ENCODE data around the gene CYP4V2.

- TF ChIP-seq, protein P1, sequence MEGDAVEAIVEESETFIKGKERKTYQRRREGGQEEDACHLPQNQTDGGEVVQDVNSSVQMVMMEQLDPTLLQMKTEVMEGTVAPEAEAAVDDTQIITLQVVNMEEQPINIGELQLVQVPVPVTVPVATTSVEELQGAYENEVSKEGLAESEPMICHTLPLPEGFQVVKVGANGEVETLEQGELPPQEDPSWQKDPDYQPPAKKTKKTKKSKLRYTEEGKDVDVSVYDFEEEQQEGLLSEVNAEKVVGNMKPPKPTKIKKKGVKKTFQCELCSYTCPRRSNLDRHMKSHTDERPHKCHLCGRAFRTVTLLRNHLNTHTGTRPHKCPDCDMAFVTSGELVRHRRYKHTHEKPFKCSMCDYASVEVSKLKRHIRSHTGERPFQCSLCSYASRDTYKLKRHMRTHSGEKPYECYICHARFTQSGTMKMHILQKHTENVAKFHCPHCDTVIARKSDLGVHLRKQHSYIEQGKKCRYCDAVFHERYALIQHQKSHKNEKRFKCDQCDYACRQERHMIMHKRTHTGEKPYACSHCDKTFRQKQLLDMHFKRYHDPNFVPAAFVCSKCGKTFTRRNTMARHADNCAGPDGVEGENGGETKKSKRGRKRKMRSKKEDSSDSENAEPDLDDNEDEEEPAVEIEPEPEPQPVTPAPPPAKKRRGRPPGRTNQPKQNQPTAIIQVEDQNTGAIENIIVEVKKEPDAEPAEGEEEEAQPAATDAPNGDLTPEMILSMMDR (IDR thresholded peaks at IDR 0.05): no peak
- TF ChIP-seq POLR2AphosphoS5 (IDR thresholded peaks at IDR 0.05) (no peak), POLR2A (IDR thresholded peaks at IDR 0.05; ENCODE audit: low read depth) (no peak)
Observed at GRCh38 chr4:186244835-186245234, 53.5 kb downstream of the CYP4V2 start.
